Astrocyte (in vitro differentiated cells and primary cell): Measurements from ENCODE around the gene ALKBH3.

Experiments used
- CTCF ChIP-seq: IDR thresholded peaks from 2 replicates; pipeline ENCODE4 v1.5.1; 2011; ENCODE audit warnings: low read depth, mild to moderate bottlenecking, inconsistent platforms, low read length, moderate library complexity; ENCODE audit not compliant: insufficient read depth
- EZH2 ChIP-seq: IDR thresholded peaks from 2 replicates; pipeline ENCODE4 v1.6.1; 2012; ENCODE audit warnings: mild to moderate bottlenecking, low read length, inconsistent platforms; ENCODE audit not compliant: insufficient read depth

DNA sequence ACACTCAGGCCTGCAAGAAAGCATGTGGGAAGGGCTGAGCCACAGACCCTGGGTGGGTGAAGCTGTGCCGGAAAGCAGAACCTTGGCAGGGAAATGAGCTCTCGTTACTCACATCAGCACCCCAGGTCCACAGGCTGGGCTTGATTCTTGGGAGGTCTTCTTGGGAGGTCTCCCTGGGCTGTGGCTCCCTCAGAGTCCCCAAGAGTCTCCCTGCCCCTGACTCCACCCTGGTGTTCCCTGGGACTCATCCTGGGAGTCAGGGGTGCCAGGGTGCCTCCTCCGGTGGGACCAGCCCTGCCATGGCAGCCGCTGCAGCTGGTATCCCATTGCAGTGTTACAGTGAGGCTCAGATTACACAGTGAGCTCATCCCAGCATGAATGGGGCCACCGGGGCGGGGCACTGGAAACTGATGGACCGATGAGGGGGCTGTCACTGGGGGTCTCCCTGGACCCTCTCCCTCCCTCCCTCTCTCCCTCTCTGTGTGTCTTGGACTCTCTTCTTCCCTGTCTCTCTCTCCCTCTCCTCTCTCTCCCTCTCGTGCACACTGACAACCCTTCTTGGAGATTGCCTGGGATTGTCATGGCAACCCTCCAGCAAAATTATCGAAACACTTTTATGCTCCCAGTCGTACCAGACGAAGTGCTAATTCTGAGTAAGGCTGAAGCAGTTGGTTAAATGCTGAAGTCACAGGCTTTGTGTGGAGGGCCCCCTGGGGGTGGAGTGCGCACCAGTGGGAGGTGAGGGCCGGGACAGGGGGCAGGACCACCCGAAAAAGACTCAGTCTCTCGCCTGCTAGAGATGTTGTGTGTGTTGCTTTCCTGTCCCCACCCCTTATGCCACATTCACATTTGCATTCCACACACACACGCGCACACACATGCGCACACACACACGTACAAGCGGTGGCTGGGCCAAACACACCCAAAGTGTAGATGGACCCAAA is 53.2 kb downstream of the ALKBH3 start:
- TF ChIP-seq EZH2 (no peak), CTCF (no peak)
